IMR-90 (cell line): Measurements from ENCODE around the gene ITK. TPM values are rescaled to one million over a fixed set of nuclear protein-coding genes. Genes with fewer than 3 reads are reported as not detected.

ENCODE experiments used
- ATAC-seq: fragments of 200-7000 bp; cut with Tn5 transposase; 2 replicates; pipeline ENCODE4 v1.9.1; 2020; ENCODE audit warnings: low read depth, mild to moderate bottlenecking, moderate library complexity
- BruUV-seq: library from RNA; stranded (reverse); fragments of 400-500 nt; replicated peaks from 2 replicates; lab custom pipeline; 2021; lab: Mats Ljungman, UMichigan
- CTCF ChIA-PET: fragments of 300-600 bp; formaldehyde crosslinking; extraction: SDS; loops from one replicate; lab custom pipeline; 2021; ENCODE audit warnings: antibody characterized with exemption; lab: Yijun Ruan, JAX
- POLR2A ChIA-PET: fragments of 300-600 bp; sonication (Branson Sonifier 250); formaldehyde crosslinking; loops from one replicate; lab custom pipeline; 2022; ENCODE audit warnings: antibody characterized with exemption; ENCODE audit not compliant: unreplicated experiment; lab: Charles Lee
- DNase-seq: peaks from one replicate; pipeline ENCODE4 v3.0.0; 2013
- H2AFZ ChIP-seq: replicated peaks from 2 replicates; pipeline ENCODE3; 2013; ENCODE audit warnings: low read length, mild to moderate bottlenecking; ENCODE audit not compliant: poor library complexity
- H2AK5ac ChIP-seq: 2 replicates; pipeline ENCODE4 v1.6.1; 2013; ENCODE audit warnings: low read depth, low read length, inconsistent platforms
- H2AK9ac ChIP-seq: replicated peaks from 2 replicates; pipeline ENCODE3; 2013; ENCODE audit warnings: mild to moderate bottlenecking, low read depth, low read length, moderate library complexity; ENCODE audit not compliant: poor library complexity
- H2BK120ac ChIP-seq: 2 replicates; pipeline ENCODE4 v1.6.1; 2013; ENCODE audit warnings: low read depth, low read length, inconsistent platforms
- H2BK15ac ChIP-seq: 3 replicates; pipeline ENCODE4 v1.6.1; 2013; ENCODE audit warnings: low read depth, low read length, inconsistent platforms
- H2BK20ac ChIP-seq: 2 replicates; pipeline ENCODE4 v1.6.1; 2013; ENCODE audit warnings: low read depth, mild to moderate bottlenecking, inconsistent platforms, low read length, moderate library complexity
- H2BK5ac ChIP-seq: 2 replicates; pipeline ENCODE4 v1.6.1; 2013; ENCODE audit warnings: mild to moderate bottlenecking, low read depth, low read length, inconsistent platforms; ENCODE audit not compliant: poor library complexity, severe bottlenecking
- H3K14ac ChIP-seq: replicated peaks from 2 replicates; pipeline ENCODE4 v1.6.1; 2013; ENCODE audit warnings: low read depth, low read length, inconsistent platforms
- H3K18ac ChIP-seq: 2 replicates; pipeline ENCODE4 v1.6.1; 2013; ENCODE audit warnings: low read depth, low read length, control low read depth
- H3K23ac ChIP-seq: 2 replicates; pipeline ENCODE4 v1.6.1; 2013; ENCODE audit warnings: low read depth, low read length, inconsistent platforms
- H3K27ac ChIP-seq: 2 replicates; pipeline ENCODE4 v1.5.1; 2013; ENCODE audit warnings: mild to moderate bottlenecking, control low read depth, low read length; ENCODE audit not compliant: insufficient read depth
- H3K27me3 ChIP-seq: 2 replicates; pipeline ENCODE4 v1.6.1; 2013; ENCODE audit warnings: low read length; ENCODE audit not compliant: control insufficient read depth, insufficient read depth
- H3K36me3 ChIP-seq: 2 replicates; pipeline ENCODE4 v1.6.1; 2013; ENCODE audit warnings: low read length, mixed read lengths; ENCODE audit not compliant: control insufficient read depth, insufficient read depth
- H3K4ac ChIP-seq: 2 replicates; pipeline ENCODE4 v1.6.1; 2013; ENCODE audit warnings: low read depth, low read length, inconsistent platforms
- H3K4me1 ChIP-seq: 2 replicates; pipeline ENCODE4 v1.6.1; 2013; ENCODE audit warnings: low read length, mixed read lengths; ENCODE audit not compliant: control insufficient read depth, insufficient read depth
- H3K4me2 ChIP-seq: 2 replicates; pipeline ENCODE4 v1.6.1; 2013; ENCODE audit warnings: low read depth, mild to moderate bottlenecking, control low read depth, low read length, moderate library complexity
- H3K4me3 ChIP-seq: 2 replicates; pipeline ENCODE4 v1.5.1; 2013; ENCODE audit warnings: low read depth, mild to moderate bottlenecking, control low read depth, low read length, moderate library complexity; ENCODE audit not compliant: insufficient read depth
- H3K56ac ChIP-seq: 2 replicates; pipeline ENCODE4 v1.6.1; 2013; ENCODE audit warnings: low read length, inconsistent platforms; ENCODE audit not compliant: insufficient read depth; ENCODE audit errors: extremely low read depth
- H3K79me1 ChIP-seq, 2 experiments: 2 replicates each; pipeline ENCODE4 v1.6.1; 2013; ENCODE audit warnings: low read length in 2 of 2, inconsistent platforms in 1 of 2, low read depth in 1 of 2
- H3K9ac ChIP-seq: 2 replicates; pipeline ENCODE4 v1.6.1; 2013; ENCODE audit warnings: low read depth, low read length, control low read depth
- H3K9me1 ChIP-seq: 2 replicates; pipeline ENCODE4 v1.6.1; 2013; ENCODE audit warnings: low read length, inconsistent platforms; ENCODE audit not compliant: insufficient read depth
- H3K9me3 ChIP-seq: 2 replicates; pipeline ENCODE4 v1.6.1; 2013; ENCODE audit warnings: low read length; ENCODE audit not compliant: control insufficient read depth, insufficient read depth
- H4K20me1 ChIP-seq: 2 replicates; pipeline ENCODE4 v1.6.1; 2013; ENCODE audit warnings: low read length, inconsistent platforms; ENCODE audit not compliant: insufficient read depth
- H4K5ac ChIP-seq: 2 replicates; pipeline ENCODE4 v1.6.1; 2013; ENCODE audit warnings: mild to moderate bottlenecking, low read depth, low read length, control low read depth
- H4K8ac ChIP-seq, 2 experiments: 2 replicates each; pipeline ENCODE4 v1.6.1; 2013; ENCODE audit warnings: low read depth in 2 of 2, low read length in 2 of 2, control low read depth in 1 of 2, inconsistent platforms in 1 of 2
- H4K91ac ChIP-seq: 2 replicates; pipeline ENCODE4 v1.6.1; 2013; ENCODE audit warnings: low read depth, low read length, inconsistent platforms; ENCODE audit not compliant: insufficient read depth
- BHLHE40 ChIP-seq: fragments of 150-350 bp; IDR thresholded peaks from 2 replicates; pipeline ENCODE4 v1.6.1; 2016; ENCODE audit warnings: mild to moderate bottlenecking, low read depth, low read length
- CEBPB ChIP-seq: IDR thresholded peaks from 2 replicates; pipeline ENCODE4 v1.6.1; 2012; ENCODE audit warnings: low read depth, low read length, improper control_type of control experiment
- FOS ChIP-seq: fragments of 150-350 bp; IDR thresholded peaks from 2 replicates; pipeline ENCODE4 v1.6.1; 2016; ENCODE audit warnings: low read depth, low read length
- MAZ ChIP-seq: IDR thresholded peaks from 2 replicates; pipeline ENCODE4 v1.6.1; 2012; ENCODE audit warnings: low read depth, mild to moderate bottlenecking, low read length, improper control_type of control experiment, moderate library complexity, borderline replicate concordance
- MXI1 ChIP-seq: IDR thresholded peaks from 2 replicates; pipeline ENCODE4 v1.6.1; 2012; ENCODE audit warnings: low read depth, mild to moderate bottlenecking, low read length, moderate library complexity, borderline replicate concordance
- NFE2L2 ChIP-seq: fragments of 150-350 bp; IDR thresholded peaks from 2 replicates; pipeline ENCODE4 v1.6.1; 2016; ENCODE audit warnings: low read depth, mild to moderate bottlenecking, low read length
- RAD21 ChIP-seq: IDR thresholded peaks from 2 replicates; pipeline ENCODE4 v1.6.1; 2012; ENCODE audit warnings: low read length, improper control_type of control experiment
- RCOR1 ChIP-seq: IDR thresholded peaks from 2 replicates; pipeline ENCODE4 v1.6.1; 2012; ENCODE audit warnings: mild to moderate bottlenecking, low read length, improper control_type of control experiment; ENCODE audit not compliant: insufficient replicate concordance
- SMC3 ChIP-seq: fragments of 150-350 bp; IDR thresholded peaks from 2 replicates; pipeline ENCODE4 v1.6.1; 2016; ENCODE audit warnings: low read depth, mild to moderate bottlenecking, antibody characterized with exemption, low read length, moderate library complexity
- WGBS, 2 experiments: methylation state at CpG; one replicate each; pipeline versions ENCODE4 v1.1.5 to v1.1.7; 2013; ENCODE audit warnings: missing lambda C conversion rate in 2 of 2; ENCODE audit not compliant: insufficient read length in 1 of 2; ENCODE audit errors: extremely low coverage in 2 of 2; 5-methylcytosine and 5-hydroxymethylcytosine counted together
- dilution Hi-C: fragments of 300-500 bp; cut with HindIII; formaldehyde crosslinking; loops from one replicate; pipeline ENCODE4 v1.14.3; 2018; ENCODE audit warnings: low sequenced_read_pairs; ENCODE audit not compliant: unreplicated experiment
- in situ Hi-C: fragments of 300-500 bp; cut with MboI; formaldehyde crosslinking; loops from 3 replicates; pipeline ENCODE4 v1.14.3; 2019; ENCODE audit warnings: low sequenced_read_pairs, inconsistent platforms, mixed read lengths
- intact Hi-C: fragments of 100-400 bp; cut with micrococcal nuclease; formaldehyde crosslinking; loops from 2 replicates; pipeline ENCODE4 v1.10.0; 2022
- polyA plus RNA-seq, 3 experiments: library from polyadenylated mRNA; depleted of rRNA; stranded (reverse); fragments of >200 nt; gene quantifications; 2 replicates each; pipeline ENCODE4 v1.2.3, GENCODE V29; 2012; ENCODE audit warnings: low replicate concordance in 1 of 3
- total RNA-seq: library from RNA; depleted of rRNA; stranded (reverse); fragments of >200 nt; gene quantifications from 2 replicates; pipeline ENCODE4 v1.2.3, GENCODE V29; 2012
- TF ChIP-seq, protein P1 (sequence below): conservative IDR thresholded peaks from 2 replicates; pipeline ENCODE4 v1.5.1; 2012; ENCODE audit warnings: mild to moderate bottlenecking, low read depth, low read length, improper control_type of control experiment
- TF ChIP-seq, protein P2 (sequence below): fragments of 150-350 bp; IDR thresholded peaks from 2 replicates; pipeline ENCODE4 v1.6.1; 2016; ENCODE audit warnings: low read depth, mild to moderate bottlenecking, low read length, moderate library complexity, borderline replicate concordance

Gene ITK
- total and polyA plus RNA-seq, 2 of the 4 experiments (the other 2 are of a cell fraction): not detected

GRCh38 chr5:157150995-157151394 is 29.6 kb upstream of the ITK start (continued):
- TF ChIP-seq, protein P1, sequence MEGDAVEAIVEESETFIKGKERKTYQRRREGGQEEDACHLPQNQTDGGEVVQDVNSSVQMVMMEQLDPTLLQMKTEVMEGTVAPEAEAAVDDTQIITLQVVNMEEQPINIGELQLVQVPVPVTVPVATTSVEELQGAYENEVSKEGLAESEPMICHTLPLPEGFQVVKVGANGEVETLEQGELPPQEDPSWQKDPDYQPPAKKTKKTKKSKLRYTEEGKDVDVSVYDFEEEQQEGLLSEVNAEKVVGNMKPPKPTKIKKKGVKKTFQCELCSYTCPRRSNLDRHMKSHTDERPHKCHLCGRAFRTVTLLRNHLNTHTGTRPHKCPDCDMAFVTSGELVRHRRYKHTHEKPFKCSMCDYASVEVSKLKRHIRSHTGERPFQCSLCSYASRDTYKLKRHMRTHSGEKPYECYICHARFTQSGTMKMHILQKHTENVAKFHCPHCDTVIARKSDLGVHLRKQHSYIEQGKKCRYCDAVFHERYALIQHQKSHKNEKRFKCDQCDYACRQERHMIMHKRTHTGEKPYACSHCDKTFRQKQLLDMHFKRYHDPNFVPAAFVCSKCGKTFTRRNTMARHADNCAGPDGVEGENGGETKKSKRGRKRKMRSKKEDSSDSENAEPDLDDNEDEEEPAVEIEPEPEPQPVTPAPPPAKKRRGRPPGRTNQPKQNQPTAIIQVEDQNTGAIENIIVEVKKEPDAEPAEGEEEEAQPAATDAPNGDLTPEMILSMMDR: no peak
- TF ChIP-seq BHLHE40: no peak
- TF ChIP-seq SMC3: no peak

DNA sequence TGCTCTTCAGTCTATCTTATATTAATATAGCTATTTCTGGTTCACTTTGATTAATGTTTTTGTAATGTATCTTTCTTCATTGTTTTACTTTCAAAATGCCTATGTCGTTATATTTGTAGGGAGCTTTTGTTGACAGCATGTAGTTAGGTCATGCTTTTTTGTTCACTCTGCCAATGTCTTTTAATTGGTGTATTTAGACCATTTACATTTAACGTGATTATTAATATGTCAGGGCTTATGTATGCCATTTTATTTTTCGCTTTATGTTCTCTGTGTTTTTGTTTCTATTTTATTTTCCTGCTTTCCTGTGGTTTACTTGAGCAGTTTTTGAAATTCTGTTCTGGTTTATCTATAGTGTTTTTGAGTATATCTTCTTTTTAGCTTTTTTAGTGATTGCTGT is 25.3 kb upstream of the ITK start:
- BruUV-seq: no TSS peak
- no peak overlapping the region for H3K23ac ChIP-seq
- H4K20me1 ChIP-seq: no peaks in the 10 kb centered on the region
- H2BK120ac ChIP-seq: no peak overlapping the region
- H3K9me3 ChIP-seq: no peaks in the 10 kb centered on the region
- peaks cover 8% of the 10 kb centered on the region for H3K27me3 ChIP-seq
- no peaks in the 10 kb centered on the region for H3K4me1 ChIP-seq
- no peak for DNase-seq
- H3K4ac ChIP-seq: no peak overlapping the region
- intact Hi-C loops (no loop called here), in situ Hi-C loops (no loop called here), dilution Hi-C loops (no loop called here)
- H3K79me1 ChIP-seq: no peaks in the 10 kb centered on the region
- no peak overlapping the region for H2AK9ac ChIP-seq
- POLR2A ChIA-PET: no interaction called here
- H3K9ac ChIP-seq: no peak overlapping the region
- no peak overlapping the region for H2AFZ ChIP-seq
- no peaks in the 10 kb centered on the region for H3K9me1 ChIP-seq
- no peak overlapping the region for H3K4me2 ChIP-seq
- no CpG with 5 or more reads among the region's 3 CpGs for WGBS, 2 experiments
- no peak overlapping the region for H2BK15ac ChIP-seq
- H2BK5ac ChIP-seq: no peak overlapping the region
- no peak overlapping the region for H3K14ac ChIP-seq
- H3K36me3 ChIP-seq: no peaks in the 10 kb centered on the region
- no peak overlapping the region for H4K91ac ChIP-seq
- CTCF ChIA-PET: no interaction called here
- no peak overlapping the region for H3K18ac ChIP-seq
- H4K8ac ChIP-seq: no peak overlapping the region
- H4K5ac ChIP-seq: no peak overlapping the region
- H3K4me3 ChIP-seq: no peak overlapping the region
- no peak overlapping the region for H2BK20ac ChIP-seq
- H3K27ac ChIP-seq: no peak overlapping the region
- no peak overlapping the region for H2AK5ac ChIP-seq
- H3K56ac ChIP-seq: no peak overlapping the region
- no peak for ATAC-seq
- no peak for TF ChIP-seq RAD21
- TF ChIP-seq RCOR1: no peak
- TF ChIP-seq, protein P2, sequence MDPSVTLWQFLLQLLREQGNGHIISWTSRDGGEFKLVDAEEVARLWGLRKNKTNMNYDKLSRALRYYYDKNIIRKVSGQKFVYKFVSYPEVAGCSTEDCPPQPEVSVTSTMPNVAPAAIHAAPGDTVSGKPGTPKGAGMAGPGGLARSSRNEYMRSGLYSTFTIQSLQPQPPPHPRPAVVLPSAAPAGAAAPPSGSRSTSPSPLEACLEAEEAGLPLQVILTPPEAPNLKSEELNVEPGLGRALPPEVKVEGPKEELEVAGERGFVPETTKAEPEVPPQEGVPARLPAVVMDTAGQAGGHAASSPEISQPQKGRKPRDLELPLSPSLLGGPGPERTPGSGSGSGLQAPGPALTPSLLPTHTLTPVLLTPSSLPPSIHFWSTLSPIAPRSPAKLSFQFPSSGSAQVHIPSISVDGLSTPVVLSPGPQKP: no peak
- no peak for TF ChIP-seq NFE2L2
- no peak for TF ChIP-seq FOS
- no peak for TF ChIP-seq MAZ
- no peak for TF ChIP-seq BHLHE40
- TF ChIP-seq SMC3: no peak
- no peak for TF ChIP-seq MXI1
- TF ChIP-seq, protein P1: no peak
- TF ChIP-seq CEBPB: no peak
